Activated B cell treated with CpG ODN at 0.5 μM for 24 hours (primary cell): ENCODE data around the gene ZNF786. TPM values are rescaled to one million over a fixed set of nuclear protein-coding genes. Genes with fewer than 3 reads are reported as not detected.
"Not testable (repeated sequence)": the region's sequence is repeated elsewhere in the genome, so short reads cannot be mapped to it uniquely, and the experiment has no call there.

Source experiments
- ATAC-seq: fragments of 200-7000 bp; cut with Tn5 transposase; one replicate; pipeline ENCODE4 v1.10.0; 2021; ENCODE audit warnings: low read depth, mild to moderate bottlenecking, moderate library complexity
- CTCF ChIA-PET: fragments of 350-600 bp; sonication (Branson Sonifier 250); formaldehyde crosslinking; loops from one replicate; lab custom pipeline; 2021; ENCODE audit warnings: antibody characterized with exemption; lab: Charles Lee
- POLR2A ChIA-PET: fragments of 350-600 bp; sonication (Branson Sonifier 250); formaldehyde crosslinking; loops from one replicate; lab custom pipeline; 2021; ENCODE audit warnings: antibody characterized with exemption; lab: Charles Lee
- DNase-seq: peaks from one replicate; pipeline ENCODE4 v3.0.0; 2022
- H3K27ac Mint-ChIP-seq: one replicate; pipeline ENCODE4 v1.8.0; 2020; ENCODE audit warnings: mixed read lengths
- H3K27me3 Mint-ChIP-seq: one replicate; pipeline ENCODE4 v1.8.0; 2021; ENCODE audit warnings: mixed read lengths
- H3K36me3 Mint-ChIP-seq: one replicate; pipeline ENCODE4 v1.8.0; 2021; ENCODE audit warnings: low read depth, mixed read lengths
- H3K4me1 Mint-ChIP-seq: one replicate; pipeline ENCODE4 v1.8.0; 2021; ENCODE audit warnings: mixed read lengths
- H3K4me3 Mint-ChIP-seq: one replicate; pipeline ENCODE4 v1.8.0; 2020; ENCODE audit warnings: mild to moderate bottlenecking, mixed read lengths
- H3K9me3 Mint-ChIP-seq: one replicate; pipeline ENCODE4 v1.8.0; 2020; ENCODE audit warnings: mixed read lengths
- intact Hi-C: fragments of 100-400 bp; cut with micrococcal nuclease; formaldehyde crosslinking; loops from one replicate; pipeline ENCODE4 v1.15.1; 2024
- total RNA-seq: library from RNA; stranded (reverse); gene quantifications from 2 replicates; pipeline ENCODE4 v1.2.3, GENCODE V29; 2022
- TF ChIP-seq, protein P1 (sequence below): fragments of 200-600 bp; IDR thresholded peaks from one replicate; pipeline ENCODE4 v1.8.0; 2022; ENCODE audit warnings: antibody characterized with exemption, mild to moderate bottlenecking

The ZNF786 gene
- total RNA-seq, 1 donor from 2014 or later = 11.0 TPM

DNA sequence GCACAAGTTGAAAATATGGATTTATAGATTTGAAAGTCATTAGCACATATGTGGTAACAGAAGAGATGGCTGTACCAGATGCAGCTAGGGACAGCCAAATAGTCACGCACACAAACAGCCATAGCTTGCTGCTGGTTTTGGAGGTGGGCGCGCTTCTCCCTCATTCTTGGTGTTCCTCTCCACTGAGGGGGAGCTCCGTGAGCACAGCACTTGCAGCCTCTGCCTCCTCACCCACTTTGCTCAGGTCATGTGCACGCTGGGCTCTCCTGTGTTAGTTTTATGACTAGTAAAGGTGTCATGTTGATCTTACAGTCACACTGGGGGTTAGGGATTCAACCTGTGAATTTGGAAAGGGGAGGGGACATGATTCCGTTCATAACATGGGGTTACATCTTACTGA is 8.5 kb upstream of the ZNF786 start:
- intact Hi-C loops = loop anchor here (10.0 kb wide), 2 partner anchors 524 to 594 kb away; no protein-coding TSS in a partner anchor
- H3K4me3 Mint-ChIP-seq = no peak overlapping the region
- ChIA-PET CTCF (no interaction called here), POLR2A (interaction anchor here (0.5 kb wide), 1 partner anchor 673 kb away, joined by 4 read pairs; no protein-coding TSS in a partner anchor)
- no peaks in the 10 kb centered on the region for H3K27me3 Mint-ChIP-seq
- no peak overlapping the region for H3K27ac Mint-ChIP-seq
- TF ChIP-seq, protein P1, sequence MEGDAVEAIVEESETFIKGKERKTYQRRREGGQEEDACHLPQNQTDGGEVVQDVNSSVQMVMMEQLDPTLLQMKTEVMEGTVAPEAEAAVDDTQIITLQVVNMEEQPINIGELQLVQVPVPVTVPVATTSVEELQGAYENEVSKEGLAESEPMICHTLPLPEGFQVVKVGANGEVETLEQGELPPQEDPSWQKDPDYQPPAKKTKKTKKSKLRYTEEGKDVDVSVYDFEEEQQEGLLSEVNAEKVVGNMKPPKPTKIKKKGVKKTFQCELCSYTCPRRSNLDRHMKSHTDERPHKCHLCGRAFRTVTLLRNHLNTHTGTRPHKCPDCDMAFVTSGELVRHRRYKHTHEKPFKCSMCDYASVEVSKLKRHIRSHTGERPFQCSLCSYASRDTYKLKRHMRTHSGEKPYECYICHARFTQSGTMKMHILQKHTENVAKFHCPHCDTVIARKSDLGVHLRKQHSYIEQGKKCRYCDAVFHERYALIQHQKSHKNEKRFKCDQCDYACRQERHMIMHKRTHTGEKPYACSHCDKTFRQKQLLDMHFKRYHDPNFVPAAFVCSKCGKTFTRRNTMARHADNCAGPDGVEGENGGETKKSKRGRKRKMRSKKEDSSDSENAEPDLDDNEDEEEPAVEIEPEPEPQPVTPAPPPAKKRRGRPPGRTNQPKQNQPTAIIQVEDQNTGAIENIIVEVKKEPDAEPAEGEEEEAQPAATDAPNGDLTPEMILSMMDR = no peak
- H3K36me3 Mint-ChIP-seq = no peaks in the 10 kb centered on the region
- ATAC-seq (no peak), DNase-seq (no peak)
- H3K9me3 Mint-ChIP-seq = no peaks in the 10 kb centered on the region
- no peaks in the 10 kb centered on the region for H3K4me1 Mint-ChIP-seq

DNA sequence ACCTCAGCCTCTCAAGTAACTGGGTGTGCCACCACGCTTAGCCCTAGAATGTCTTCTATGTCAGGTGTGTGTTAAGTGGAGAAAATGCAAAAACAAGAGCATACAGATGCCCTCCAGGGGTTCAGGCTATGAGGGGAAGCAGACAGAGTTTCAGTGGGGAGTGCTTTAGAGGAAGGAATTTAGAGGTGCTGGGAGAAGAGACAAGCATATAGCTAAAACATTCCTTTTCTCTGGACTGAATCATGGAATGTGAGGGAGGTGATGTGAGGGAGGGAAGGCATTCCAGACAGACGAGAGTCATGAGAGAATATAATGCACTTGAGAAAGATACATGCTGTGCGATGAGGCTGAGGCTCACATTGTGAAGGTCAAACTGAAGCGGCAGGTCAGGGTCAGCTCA is 6.6 kb upstream of the ZNF786 start:
- ChIA-PET POLR2A (no interaction called here), CTCF (no interaction called here)
- no peaks in the 10 kb centered on the region for H3K9me3 Mint-ChIP-seq
- H3K27ac Mint-ChIP-seq = no peak overlapping the region
- H3K36me3 Mint-ChIP-seq = no peaks in the 10 kb centered on the region
- H3K4me3 Mint-ChIP-seq = no peak overlapping the region
- TF ChIP-seq, protein P1 = no peak
- intact Hi-C loops = loop anchor here (10.0 kb wide), 2 partner anchors 522 to 592 kb away; no protein-coding TSS in a partner anchor
- ATAC-seq = no peak
- no peaks in the 10 kb centered on the region for H3K27me3 Mint-ChIP-seq
- no peak for DNase-seq
- peaks cover 1% of the 10 kb centered on the region for H3K4me1 Mint-ChIP-seq

DNA sequence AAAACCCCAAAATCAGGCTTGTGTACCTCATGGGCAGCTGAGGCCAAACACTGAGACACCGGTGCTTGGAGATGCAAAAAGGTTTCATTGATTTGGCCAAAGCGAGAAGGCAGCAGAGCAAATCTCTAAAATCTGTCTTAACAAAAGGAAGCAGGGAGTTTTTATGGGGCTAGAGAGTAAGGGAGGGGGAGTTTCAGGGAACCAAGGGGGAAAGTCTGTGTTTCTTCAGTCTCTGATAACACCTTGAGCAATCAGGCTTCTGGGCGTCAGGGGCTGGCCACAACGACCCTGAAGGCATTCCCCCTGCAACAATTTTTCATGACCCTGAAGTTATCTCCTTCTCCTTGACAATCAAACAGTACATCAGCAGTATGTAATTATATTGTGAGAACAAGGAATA is 2.7 kb upstream of the ZNF786 start:
- DNase-seq (no peak), ATAC-seq (no peak)
- no peak overlapping the region for H3K4me3 Mint-ChIP-seq
- intact Hi-C loops = loop anchor here (5.0 to 10.0 kb wide), 3 partner anchors 236 to 588 kb away; no protein-coding TSS in a partner anchor
- H3K27ac Mint-ChIP-seq = no peak overlapping the region
- peaks cover 2% of the 10 kb centered on the region for H3K36me3 Mint-ChIP-seq
- no peaks in the 10 kb centered on the region for H3K27me3 Mint-ChIP-seq
- H3K9me3 Mint-ChIP-seq = no peaks in the 10 kb centered on the region
- POLR2A ChIA-PET = interaction anchor here (1.1 to 1.7 kb wide), 2 partner anchors 33 to 395 kb away, joined by 5 to 13 read pairs; partner anchors contain the start of genes CUL1 and ZNF425
- peaks cover 22% of the 10 kb centered on the region for H3K4me1 Mint-ChIP-seq
- CTCF ChIA-PET = interaction anchor here (2.7 kb wide), 1 partner anchor 88 kb away, joined by 10 read pairs; no protein-coding TSS in a partner anchor
- TF ChIP-seq, protein P1 = no peak

DNA sequence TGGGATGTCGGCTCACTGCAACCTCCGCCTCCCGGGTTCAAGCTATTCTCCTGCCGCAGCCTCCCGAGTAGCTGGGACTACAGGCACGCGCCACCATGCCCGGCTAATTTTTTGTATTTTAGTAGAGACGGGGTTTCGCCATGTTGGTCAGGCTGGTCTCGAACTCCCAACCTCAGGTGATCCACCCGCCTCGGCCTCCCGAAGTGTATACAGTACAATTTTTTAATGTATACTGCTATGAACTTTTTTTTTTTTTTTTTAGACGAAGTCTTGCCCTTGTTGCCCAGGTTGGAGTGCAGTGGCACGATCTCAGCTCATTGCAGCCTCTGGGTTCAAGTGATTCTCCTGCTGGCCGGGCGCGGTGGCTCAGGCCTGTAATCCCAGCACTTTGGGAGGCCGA is 1.7 kb upstream of the ZNF786 start:
- not testable (repeated sequence) for H3K36me3 Mint-ChIP-seq, DNase-seq, ATAC-seq, H3K27me3 Mint-ChIP-seq, H3K9me3 Mint-ChIP-seq
- peak overlapping the region; percentile 2 for H3K4me3 Mint-ChIP-seq
- peaks cover 26% of the 10 kb centered on the region for H3K4me1 Mint-ChIP-seq
- peak overlapping the region; percentile 98 for H3K27ac Mint-ChIP-seq
- ChIA-PET POLR2A (interaction anchor here (0.6 to 1.7 kb wide), 8 partner anchors 32 to 530 kb away, joined by 3 to 13 read pairs (median 4); partner anchors contain the start of genes CUL1, ZNF398 and ZNF425), CTCF (interaction anchor here (0.9 to 2.7 kb wide), 2 partner anchors 26 to 87 kb away, joined by 4 to 10 read pairs; no protein-coding TSS in a partner anchor)
- intact Hi-C loops = loop anchor here (5.0 to 10.0 kb wide), 3 partner anchors 235 to 587 kb away; no protein-coding TSS in a partner anchor

DNA sequence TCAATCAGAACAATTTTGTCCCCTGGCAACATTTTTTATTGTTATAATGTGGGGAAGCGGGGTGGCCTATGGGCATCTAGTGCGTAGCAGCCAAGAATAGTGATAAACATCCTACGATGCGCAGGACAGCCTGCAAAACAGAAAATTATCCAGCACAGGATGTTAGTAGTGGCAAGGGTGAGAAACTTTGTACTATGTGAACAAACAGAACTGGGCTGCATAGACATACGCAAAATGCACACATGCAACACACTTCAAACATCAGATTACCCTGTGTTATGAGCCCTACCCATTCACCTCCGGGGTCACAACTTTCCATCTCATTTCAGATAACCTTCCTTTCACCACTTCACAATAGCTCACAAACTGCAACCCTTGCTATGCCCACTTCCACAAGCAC is 3.1 kb downstream of the ZNF786 start:
- H3K27ac Mint-ChIP-seq = no peak overlapping the region
- DNase-seq (no peak), ATAC-seq (no peak)
- H3K27me3 Mint-ChIP-seq = no peaks in the 10 kb centered on the region
- peaks cover 23% of the 10 kb centered on the region for H3K36me3 Mint-ChIP-seq
- CTCF ChIA-PET = interaction anchor here (0.7 kb wide), 1 partner anchor 82 kb away, joined by 3 read pairs; no protein-coding TSS in a partner anchor
- intact Hi-C loops = no loop called here
- POLR2A ChIA-PET = interaction anchor here (0.6 to 0.7 kb wide), 2 partner anchors 99 to 1399 kb away, joined by 3 read pairs; no protein-coding TSS in a partner anchor
- H3K4me3 Mint-ChIP-seq = no peak overlapping the region
- H3K9me3 Mint-ChIP-seq = peaks cover 5% of the 10 kb centered on the region
- H3K4me1 Mint-ChIP-seq = peaks cover 32% of the 10 kb centered on the region
- TF ChIP-seq, protein P1 = no peak
